ENCODE measurements around the gene HDAC4.
"Not testable (repeated sequence)": the region's sequence is repeated elsewhere in the genome, so short reads cannot be mapped to it uniquely, and the experiment has no call there.

The HDAC4 gene

GRCh38 chr2:239184968-239185903 lies 215.6 kb downstream of the HDAC4 start:
- DNase-seq (ENCODE audit: low spot score), result no peak

GRCh38 chr2:239184179-239184578 lies 216.6 kb downstream of the HDAC4 start:
- no peak for DNase-seq (ENCODE audit: low spot score)

GRCh38 chr2:239182981-239183791 lies 217.6 kb downstream of the HDAC4 start:
- DNase-seq (ENCODE audit: low spot score), result no peak

- DNase-seq (ENCODE audit: low spot score), result no peak
Measured at GRCh38 chr2:239181903-239182581, 218.8 kb downstream of the HDAC4 start.

GRCh38 chr2:239181074-239181902 lies 219.5 kb downstream of the HDAC4 start:
- DNase-seq (ENCODE audit: low spot score), result no peak

- DNase-seq (ENCODE audit: low spot score), result no peak
Measured at GRCh38 chr2:239180526-239181073, 220.2 kb downstream of the HDAC4 start.

- no peak for DNase-seq (ENCODE audit: low spot score)
Measured at GRCh38 chr2:239179851-239180371, 220.9 kb downstream of the HDAC4 start.

GRCh38 chr2:239178954-239179353 lies 221.9 kb downstream of the HDAC4 start:
- no peak for DNase-seq (ENCODE audit: low spot score)

- no peak for DNase-seq (ENCODE audit: low spot score)
Measured at GRCh38 chr2:239178484-239178883, 222.3 kb downstream of the HDAC4 start.

GRCh38 chr2:239177908-239178307 lies 222.9 kb downstream of the HDAC4 start:
- DNase-seq (ENCODE audit: low spot score), result no peak

GRCh38 chr2:239177325-239177724 lies 223.5 kb downstream of the HDAC4 start:
- DNase-seq (ENCODE audit: low spot score), result no peak

GRCh38 chr2:239176138-239176803 lies 224.5 kb downstream of the HDAC4 start:
- not testable (repeated sequence) for DNase-seq (ENCODE audit: low spot score)

- no peak for DNase-seq (ENCODE audit: low spot score)
Measured at GRCh38 chr2:239175181-239175580, 225.6 kb downstream of the HDAC4 start.

GRCh38 chr2:239173301-239173700 lies 227.5 kb downstream of the HDAC4 start:
- no peak for DNase-seq (ENCODE audit: low spot score)

- no peak for DNase-seq (ENCODE audit: low spot score)
Measured at GRCh38 chr2:239171643-239172042, 229.2 kb downstream of the HDAC4 start.

- no peak for DNase-seq (ENCODE audit: low spot score)
Measured at GRCh38 chr2:239169311-239170048, 231.3 kb downstream of the HDAC4 start.

- DNase-seq (ENCODE audit: low spot score), result no peak
Measured at GRCh38 chr2:239168575-239168974, 232.2 kb downstream of the HDAC4 start.

- no peak for DNase-seq (ENCODE audit: low spot score)
Measured at GRCh38 chr2:239167766-239168444, 232.9 kb downstream of the HDAC4 start.
